Urinary bladder (tissue), 4 donors: ENCODE data around the gene TNS3. TPM values are rescaled to one million over a fixed set of nuclear protein-coding genes. Genes with fewer than 3 reads are reported as not detected.

Experiments
- DNase-seq: peaks from one replicate; pipeline ENCODE4 v3.0.0-alpha.2; 2015; ENCODE audit errors: extremely low spot score
- H3K27ac ChIP-seq: one replicate; pipeline ENCODE4 v1.5.1; 2013; ENCODE audit warnings: low read depth, mild to moderate bottlenecking, moderate library complexity
- H3K36me3 ChIP-seq: one replicate; pipeline ENCODE4 v1.6.1; 2013; ENCODE audit warnings: mild to moderate bottlenecking, moderate library complexity; ENCODE audit not compliant: insufficient read depth
- H3K4me1 ChIP-seq: one replicate; pipeline ENCODE4 v1.6.1; 2013; ENCODE audit warnings: mild to moderate bottlenecking, moderate library complexity; ENCODE audit not compliant: insufficient read depth
- H3K4me3 ChIP-seq: one replicate; pipeline ENCODE4 v1.5.1; 2013; ENCODE audit warnings: low read depth, low read length
- WGBS: extraction: QIAGEN DNeasy Blood & Tissue Kit; methylation state at CpG from one replicate; pipeline ENCODE4 v1.1.7; 2013; 5-methylcytosine and 5-hydroxymethylcytosine counted together
- polyA plus RNA-seq: library from polyadenylated mRNA; stranded (reverse); fragments of 200-250 nt; gene quantifications from one replicate; pipeline ENCODE4 v1.2.3, GENCODE V29; 2013
- total RNA-seq: library from RNA; depleted of rRNA; stranded (reverse); fragments of >200 nt; gene quantifications from one replicate; pipeline ENCODE4 v1.2.3, GENCODE V29; 2014
- donor health status: healthy with polysubstance abuse.
- donor health status: healthy.

Gene TNS3
- total and polyA plus RNA-seq, 2 donors: 15.5 to 71.3 TPM

GRCh38 chr7:47295606-47296005 lies 286.3 kb downstream of the TNS3 start:
- 84% methylated on average over 7 of the region's 7 CpGs for WGBS
- no peak overlapping the region for H3K4me3 ChIP-seq
- no peak for DNase-seq
- H3K36me3 ChIP-seq: peaks cover 4% of the 10 kb centered on the region
- H3K4me1 ChIP-seq: no peaks in the 10 kb centered on the region
- H3K27ac ChIP-seq: no peak overlapping the region

GRCh38 chr7:47294556-47295222 lies 287.2 kb downstream of the TNS3 start:
- WGBS: 83% methylated on average over 4 of the region's 4 CpGs
- Histone ChIP-seq H3K36me3 (no peaks in the 10 kb centered on the region), H3K4me1 (no peaks in the 10 kb centered on the region)

GRCh38 chr7:47293884-47294555 lies 287.9 kb downstream of the TNS3 start:
- Histone ChIP-seq H3K4me3 (no peak overlapping the region), H3K27ac (no peak overlapping the region), H3K4me1 (no peaks in the 10 kb centered on the region), H3K36me3 (no peaks in the 10 kb centered on the region)
- no peak for DNase-seq
- 52% methylated on average over 6 of the region's 6 CpGs for WGBS

More at GRCh38 chr7:47294556-47295222, 287.2 kb downstream of the TNS3 start:
- H3K4me3 ChIP-seq: no peak overlapping the region
- H3K27ac ChIP-seq: no peak overlapping the region
- no peak for DNase-seq

- WGBS: 62% methylated on average over 4 of the region's 4 CpGs
- H3K27ac ChIP-seq: no peak overlapping the region
- H3K36me3 ChIP-seq: no peaks in the 10 kb centered on the region
Measured at GRCh38 chr7:47292832-47293309, 289.0 kb downstream of the TNS3 start.

GRCh38 chr7:47291461-47292081 lies 290.3 kb downstream of the TNS3 start:
- no peak for DNase-seq
- no peaks in the 10 kb centered on the region for H3K4me1 ChIP-seq
- no peaks in the 10 kb centered on the region for H3K36me3 ChIP-seq
- H3K4me3 ChIP-seq: no peak overlapping the region
- WGBS: 64% methylated on average over 4 of the region's 4 CpGs
- peak overlapping the region; percentile 62 for H3K27ac ChIP-seq

More at GRCh38 chr7:47292832-47293309, 289.0 kb downstream of the TNS3 start:
- Histone ChIP-seq H3K4me3 (no peak overlapping the region), H3K4me1 (no peaks in the 10 kb centered on the region)
- no peak for DNase-seq

- no peak for DNase-seq
- Histone ChIP-seq H3K36me3 (no peaks in the 10 kb centered on the region), H3K4me1 (no peaks in the 10 kb centered on the region), H3K27ac (no peak overlapping the region), H3K4me3 (no peak overlapping the region)
- 90% methylated on average over 2 of the region's 2 CpGs for WGBS
Measured at GRCh38 chr7:47290867-47291266, 291.0 kb downstream of the TNS3 start.

- Histone ChIP-seq H3K4me1 (no peaks in the 10 kb centered on the region), H3K36me3 (no peaks in the 10 kb centered on the region), H3K4me3 (no peak overlapping the region), H3K27ac (no peak overlapping the region)
- DNase-seq: no peak
- 98% methylated on average over 3 of the region's 3 CpGs for WGBS
Measured at GRCh38 chr7:47290466-47290865, 291.4 kb downstream of the TNS3 start.

- Histone ChIP-seq H3K4me3 (no peak overlapping the region), H3K36me3 (no peaks in the 10 kb centered on the region), H3K4me1 (no peaks in the 10 kb centered on the region), H3K27ac (no peak overlapping the region)
- DNase-seq: no peak
- WGBS: 96% methylated on average over 6 of the region's 6 CpGs
Measured at GRCh38 chr7:47288060-47288459, 293.9 kb downstream of the TNS3 start.

GRCh38 chr7:47285860-47286491 lies 295.9 kb downstream of the TNS3 start:
- 73% methylated on average over 9 of the region's 9 CpGs for WGBS
- DNase-seq: no peak
- Histone ChIP-seq H3K27ac (no peak overlapping the region), H3K36me3 (no peaks in the 10 kb centered on the region), H3K4me1 (no peaks in the 10 kb centered on the region), H3K4me3 (no peak overlapping the region)

GRCh38 chr7:47284691-47285635 lies 296.9 kb downstream of the TNS3 start:
- Histone ChIP-seq H3K4me3 (no peak overlapping the region), H3K27ac (no peak overlapping the region), H3K4me1 (no peaks in the 10 kb centered on the region), H3K36me3 (no peaks in the 10 kb centered on the region)
- 97% methylated on average over 11 of the region's 11 CpGs for WGBS
- no peak for DNase-seq

- Histone ChIP-seq H3K4me3 (no peak overlapping the region), H3K36me3 (no peaks in the 10 kb centered on the region), H3K27ac (no peak overlapping the region), H3K4me1 (no peaks in the 10 kb centered on the region)
- 90% methylated on average over 10 of the region's 10 CpGs for WGBS
- DNase-seq: no peak
Measured at GRCh38 chr7:47283497-47284131, 298.3 kb downstream of the TNS3 start.

GRCh38 chr7:47282790-47283496 lies 299.0 kb downstream of the TNS3 start:
- Histone ChIP-seq H3K36me3 (no peaks in the 10 kb centered on the region), H3K27ac (no peak overlapping the region), H3K4me3 (no peak overlapping the region), H3K4me1 (no peaks in the 10 kb centered on the region)
- WGBS: 83% methylated on average over 9 of the region's 9 CpGs
- DNase-seq: no peak
